Psoas muscle (tissue), 8 donors: ENCODE measurements around the gene NT5C3B. TPM values are rescaled to one million over a fixed set of nuclear protein-coding genes. Genes with fewer than 3 reads are reported as not detected.

Experiments used
- ATAC-seq, 4 donors: fragments of 200-7000 bp; cut with Tn5 transposase; one replicate each; pipeline ENCODE4 v1.9.1; 2020; ENCODE audit warnings: moderate library complexity in 3 of 4, mild to moderate bottlenecking in 2 of 4
- DNase-seq, 2 donors: peaks; one replicate each; pipeline ENCODE4 v3.0.0-alpha.2; 2020
- H3K27ac ChIP-seq: fragments of 200-600 bp; one replicate; pipeline ENCODE4 v1.8.0; 2022
- H3K27me3 ChIP-seq, 3 donors: fragments of 200-600 bp in 1 of 3; one replicate each; pipeline versions ENCODE4 v1.6.1 to v1.8.0; 2013 to 2022; ENCODE audit warnings: low read length in 2 of 3, mild to moderate bottlenecking in 2 of 3, moderate library complexity in 1 of 3; ENCODE audit not compliant: insufficient read depth in 3 of 3
- H3K36me3 ChIP-seq, 2 donors: fragments of 200-600 bp in 1 of 2; one replicate each; pipeline versions ENCODE4 v1.6.1 to v1.8.0; 2013 to 2022; ENCODE audit warnings: low read depth in 1 of 2, mild to moderate bottlenecking in 1 of 2, moderate library complexity in 1 of 2; ENCODE audit not compliant: insufficient read depth in 1 of 2
- H3K4me1 ChIP-seq: fragments of 200-600 bp; one replicate; pipeline ENCODE4 v1.8.0; 2022
- H3K4me3 ChIP-seq: fragments of 200-600 bp; one replicate; pipeline ENCODE4 v1.8.0; 2022; ENCODE audit warnings: mild to moderate bottlenecking
- H3K9me3 ChIP-seq: fragments of 200-600 bp; one replicate; pipeline ENCODE4 v1.8.0; 2022
- WGBS, 3 donors: extraction: QIAGEN DNeasy Blood & Tissue Kit; methylation state at CpG; one replicate each; pipeline versions ENCODE4 v1.1.6 to v1.1.7; 2013; 5-methylcytosine and 5-hydroxymethylcytosine counted together
- intact Hi-C, 2 donors: fragments of 100-400 bp; cut with DNase I; formaldehyde crosslinking; loops; one replicate each; pipeline versions ENCODE4 v1.11.0 to v1.14.2; 2022
- polyA plus RNA-seq, 3 donors: library from polyadenylated mRNA; stranded (reverse); fragments of 200-250 nt; gene quantifications; one replicate each; pipeline ENCODE4 v1.2.3, GENCODE V29; 2013
- total RNA-seq, 4 donors: library from RNA; stranded (reverse); fragmentation: NEBNext Ultra II Directional in 2 of 4; extraction: Animal tissue kit (Norgen Biotek cat#: 25700) in 2 of 4; gene quantifications; one replicate each; pipeline versions ENCODE4 v1.2.1 to v1.2.4, GENCODE V29; 2021 to 2023
- TF ChIP-seq, protein P1 (sequence below): fragments of 200-600 bp; IDR thresholded peaks from one replicate; pipeline ENCODE4 v1.8.0; 2022; ENCODE audit warnings: antibody characterized with exemption
- donor health status: healthy with polysubstance abuse.
- donor health status: DM: no; HTN: no; CAD: no; lungs with moderate emphysema.
- donor health status: Bipolar disorder and iron deficiency.
- donor health status: healthy.
- donor health status: DM: yes; HTN: yes; CAD: no.
- donor health status: DM: no; HTN: no; CAD: no.
- donor health status: DM: no; HTN: no; CAD: no.
- donor health status: DM: yes; HTN: yes; CAD: no.

The NT5C3B gene
- total and polyA plus RNA-seq, 7 donors, result 12.2 to 27.5 (median 18.6) TPM

DNA sequence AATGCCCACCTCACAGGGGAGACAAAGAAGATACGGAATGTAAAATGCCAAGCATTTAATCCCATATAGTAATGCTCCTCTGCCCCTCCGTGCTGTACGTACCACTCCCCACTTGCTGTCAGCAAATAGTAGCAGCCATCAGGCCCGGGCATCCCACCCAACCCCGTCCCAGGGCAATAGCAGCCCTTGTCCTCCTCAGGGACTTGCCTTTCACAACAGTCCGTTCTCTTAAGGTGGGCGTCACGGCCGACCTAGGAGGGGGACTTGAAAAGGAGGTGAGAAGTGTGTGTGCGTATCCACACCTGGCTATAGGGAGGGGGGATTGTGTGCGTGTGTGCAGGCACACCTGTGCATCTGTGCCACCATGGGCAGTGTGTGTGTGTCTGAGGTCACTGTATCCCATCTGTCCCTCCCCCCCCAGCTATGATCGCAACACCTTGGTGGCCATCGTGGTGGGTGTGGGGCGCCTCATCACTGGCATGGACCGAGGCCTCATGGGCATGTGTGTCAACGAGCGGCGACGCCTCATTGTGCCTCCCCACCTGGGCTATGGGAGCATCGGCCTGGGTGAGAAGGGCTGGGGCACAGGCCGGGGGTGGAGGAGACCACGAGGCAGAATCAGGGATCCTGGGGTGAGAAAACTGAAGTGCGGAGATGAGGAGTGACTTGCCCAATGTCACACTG lies 19.3 kb downstream of the NT5C3B start:
- TF ChIP-seq, protein P1, sequence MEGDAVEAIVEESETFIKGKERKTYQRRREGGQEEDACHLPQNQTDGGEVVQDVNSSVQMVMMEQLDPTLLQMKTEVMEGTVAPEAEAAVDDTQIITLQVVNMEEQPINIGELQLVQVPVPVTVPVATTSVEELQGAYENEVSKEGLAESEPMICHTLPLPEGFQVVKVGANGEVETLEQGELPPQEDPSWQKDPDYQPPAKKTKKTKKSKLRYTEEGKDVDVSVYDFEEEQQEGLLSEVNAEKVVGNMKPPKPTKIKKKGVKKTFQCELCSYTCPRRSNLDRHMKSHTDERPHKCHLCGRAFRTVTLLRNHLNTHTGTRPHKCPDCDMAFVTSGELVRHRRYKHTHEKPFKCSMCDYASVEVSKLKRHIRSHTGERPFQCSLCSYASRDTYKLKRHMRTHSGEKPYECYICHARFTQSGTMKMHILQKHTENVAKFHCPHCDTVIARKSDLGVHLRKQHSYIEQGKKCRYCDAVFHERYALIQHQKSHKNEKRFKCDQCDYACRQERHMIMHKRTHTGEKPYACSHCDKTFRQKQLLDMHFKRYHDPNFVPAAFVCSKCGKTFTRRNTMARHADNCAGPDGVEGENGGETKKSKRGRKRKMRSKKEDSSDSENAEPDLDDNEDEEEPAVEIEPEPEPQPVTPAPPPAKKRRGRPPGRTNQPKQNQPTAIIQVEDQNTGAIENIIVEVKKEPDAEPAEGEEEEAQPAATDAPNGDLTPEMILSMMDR, result no peak
- ATAC-seq (no peak), DNase-seq (no peak)
- WGBS, 3 donors, result 92 to 95% (median 93%) methylated on average over 20 to 23 of the region's 23 CpGs
- no peaks in the 10 kb centered on the region for H3K27me3 ChIP-seq
- H3K4me3 ChIP-seq, result no peak overlapping the region
- H3K9me3 ChIP-seq, result no peaks in the 10 kb centered on the region
- H3K36me3 ChIP-seq, result no peaks in the 10 kb centered on the region
- no peak overlapping the region for H3K27ac ChIP-seq
- no peaks in the 10 kb centered on the region for H3K4me1 ChIP-seq
- intact Hi-C loops, result no loop called here

DNA sequence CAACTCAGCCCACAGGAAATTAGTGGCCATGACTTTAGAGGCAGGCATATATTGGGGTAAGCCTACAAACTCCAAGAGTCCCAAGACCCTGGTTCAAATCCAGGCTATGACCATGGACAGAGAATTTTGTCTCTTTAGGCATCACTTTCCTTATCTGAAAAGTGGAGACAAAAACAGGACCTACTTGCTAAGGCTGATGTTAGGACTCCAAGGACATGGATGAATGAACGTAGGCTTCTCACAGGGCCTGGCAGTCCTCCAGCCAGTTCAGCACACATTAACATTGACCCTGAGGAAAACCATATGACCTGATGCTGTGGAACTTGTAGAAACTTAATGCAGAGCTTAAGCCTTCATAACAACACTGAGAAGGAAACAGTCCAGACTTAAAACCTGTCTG lies 21.8 kb downstream of the NT5C3B start:
- TF ChIP-seq, protein P1, result no peak
- 42 to 72% (median 55%) methylated on average over 1 of the region's 1 CpG for WGBS, 3 donors
- no peak for DNase-seq
- Histone ChIP-seq H3K4me1 (no peaks in the 10 kb centered on the region), H3K9me3 (no peaks in the 10 kb centered on the region), H3K27me3 (no peaks in the 10 kb centered on the region), H3K27ac (no peak overlapping the region), H3K36me3 (no peaks in the 10 kb centered on the region), H3K4me3 (peak overlapping the region; percentile 82)
- intact Hi-C loops, result no loop called here
- no peak for ATAC-seq

DNA sequence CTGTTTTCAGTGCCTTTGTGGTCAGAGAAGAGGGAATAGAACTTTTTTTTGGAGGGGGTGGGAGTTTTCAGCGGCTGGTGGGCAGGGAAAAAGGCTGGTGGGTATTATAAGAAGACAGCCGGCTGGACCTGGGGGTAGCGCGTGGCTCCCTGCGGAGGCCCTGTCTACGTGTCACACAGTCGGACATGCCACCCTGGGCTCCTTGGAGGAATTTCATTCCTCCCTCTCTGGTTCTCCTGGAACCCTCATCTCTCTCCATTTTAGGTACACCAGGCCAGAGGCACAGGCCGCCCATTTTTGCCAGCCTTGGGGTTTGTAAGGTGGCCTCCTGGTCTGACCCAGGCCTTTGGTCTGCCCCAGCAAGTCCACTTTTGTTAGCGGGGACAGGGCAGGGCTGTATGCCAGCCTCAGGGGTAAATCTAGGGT lies 22.3 kb downstream of the NT5C3B start:
- DNase-seq, result no peak
- TF ChIP-seq, protein P1, result no peak
- no peak overlapping the region for H3K27ac ChIP-seq
- H3K4me3 ChIP-seq, result peak overlapping the region; percentile 82
- intact Hi-C loops, result no loop called here
- H3K4me1 ChIP-seq, result no peaks in the 10 kb centered on the region
- H3K27me3 ChIP-seq, result no peaks in the 10 kb centered on the region
- no peaks in the 10 kb centered on the region for H3K9me3 ChIP-seq
- no peak for ATAC-seq
- WGBS, 3 donors, result 54 to 76% (median 63%) methylated on average over 9 of the region's 9 CpGs
- H3K36me3 ChIP-seq, result no peaks in the 10 kb centered on the region

DNA sequence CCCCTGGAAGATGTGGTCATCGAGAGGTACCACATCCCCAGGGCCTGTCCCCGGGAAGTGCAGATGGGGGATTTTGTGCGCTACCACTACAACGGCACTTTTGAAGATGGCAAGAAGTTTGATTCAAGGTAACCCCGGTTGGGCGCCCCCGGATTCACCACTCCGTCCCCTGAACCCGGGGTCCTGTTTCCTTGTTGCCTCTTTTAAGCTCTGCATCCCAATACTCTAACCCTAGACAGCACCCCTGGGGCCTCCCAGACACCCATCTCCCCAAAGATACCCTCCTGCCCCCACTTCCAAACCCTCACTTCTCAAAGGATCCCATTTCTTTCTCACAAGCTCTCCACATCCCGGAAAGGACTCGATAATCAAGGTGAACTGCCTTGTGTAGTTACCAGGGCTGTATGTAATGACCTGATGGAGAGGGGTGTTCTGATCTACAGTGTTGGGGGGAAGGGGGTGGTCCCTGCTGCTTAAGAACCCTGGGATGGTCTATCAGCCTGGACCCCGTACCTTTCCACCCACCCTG lies 22.8 kb downstream of the NT5C3B start:
- Histone ChIP-seq H3K4me1 (no peaks in the 10 kb centered on the region), H3K27me3 (no peaks in the 10 kb centered on the region), H3K4me3 (peak overlapping the region; percentile 82), H3K9me3 (no peaks in the 10 kb centered on the region), H3K36me3 (no peaks in the 10 kb centered on the region), H3K27ac (no peak overlapping the region)
- TF ChIP-seq, protein P1, result no peak
- ATAC-seq (no peak), DNase-seq (no peak)
- intact Hi-C loops, result no loop called here
- 25 to 37% (median 30%) methylated on average over 12 of the region's 12 CpGs for WGBS, 3 donors
